Stimulated activated CD4-positive, alpha-beta T cell treated with anti-CD3 and anti-CD28 coated beads, Interleukin-1b, Interleukin-23, amount 100 ng/mL, for 48 hours (primary cell): ENCODE measurements around the gene MYH11.
"Not testable (repeated sequence)": the region's sequence is repeated elsewhere in the genome, so short reads cannot be mapped to it uniquely, and the experiment has no call there.

Source experiments
- DNase-seq: peaks from one replicate; pipeline ENCODE4 v3.0.0-alpha.2; 2020

MYH11 gene

DNA sequence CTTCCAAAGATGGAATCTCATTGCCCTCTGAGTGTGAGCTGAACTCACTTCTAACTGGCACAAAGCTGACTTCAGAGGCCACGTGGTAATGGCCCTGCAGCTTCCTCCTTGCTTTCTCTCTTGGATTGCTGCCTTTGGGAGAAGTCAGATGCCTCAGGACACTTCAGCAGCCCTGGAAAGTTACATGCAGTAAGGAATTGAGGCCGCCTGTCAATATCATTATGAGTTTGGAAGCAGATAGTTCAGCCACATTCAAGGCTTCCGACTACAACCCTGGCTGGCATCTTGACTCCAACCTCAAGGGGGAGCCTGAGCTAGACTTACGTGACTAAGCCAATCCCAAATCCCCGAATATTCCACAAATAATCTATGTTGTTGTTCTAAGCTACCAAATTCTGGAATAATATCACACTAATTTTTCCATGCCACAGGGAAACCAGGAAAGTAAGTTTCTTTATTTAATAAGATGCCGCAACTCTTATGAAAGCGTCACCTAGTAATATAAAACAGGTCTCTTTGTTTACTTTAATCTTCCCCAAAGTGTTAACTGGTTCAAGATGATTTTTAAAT lies 18.0 kb upstream of the MYH11 start:
- DNase-seq: no peak

- no peak for DNase-seq
Observed at GRCh38 chr16:15873737-15874136, 16.9 kb upstream of the MYH11 start.

- DNase-seq: no peak
Observed at GRCh38 chr16:15873301-15873700, 16.5 kb upstream of the MYH11 start.

GRCh38 chr16:15870011-15870410 lies 13.2 kb upstream of the MYH11 start:
- no peak for DNase-seq

- DNase-seq: no peak
Observed at GRCh38 chr16:15866451-15866850, 9.6 kb upstream of the MYH11 start.

GRCh38 chr16:15865742-15866141 lies 8.9 kb upstream of the MYH11 start:
- no peak for DNase-seq

DNA sequence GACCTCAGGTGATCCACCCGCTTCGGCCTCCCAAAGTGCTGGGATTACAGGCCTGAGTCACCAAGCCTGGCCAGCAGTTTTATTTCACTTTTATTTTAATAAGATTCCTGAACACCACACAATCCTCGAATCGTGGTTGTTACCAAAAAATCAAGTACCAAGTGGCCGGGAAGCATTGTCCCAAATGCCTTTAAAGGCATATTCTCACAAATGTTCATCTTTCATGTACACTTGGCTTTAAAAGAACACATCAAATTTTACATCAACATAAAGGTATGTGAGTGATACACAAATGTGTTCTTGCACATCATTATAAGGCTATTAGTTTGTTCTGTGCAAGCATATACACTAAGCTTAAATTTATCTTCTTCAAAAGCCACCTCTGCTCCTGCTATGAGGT lies 8.1 kb upstream of the MYH11 start:
- DNase-seq: no peak

- no peak for DNase-seq
Observed at GRCh38 chr16:15861996-15862395, 5.2 kb upstream of the MYH11 start.

DNA sequence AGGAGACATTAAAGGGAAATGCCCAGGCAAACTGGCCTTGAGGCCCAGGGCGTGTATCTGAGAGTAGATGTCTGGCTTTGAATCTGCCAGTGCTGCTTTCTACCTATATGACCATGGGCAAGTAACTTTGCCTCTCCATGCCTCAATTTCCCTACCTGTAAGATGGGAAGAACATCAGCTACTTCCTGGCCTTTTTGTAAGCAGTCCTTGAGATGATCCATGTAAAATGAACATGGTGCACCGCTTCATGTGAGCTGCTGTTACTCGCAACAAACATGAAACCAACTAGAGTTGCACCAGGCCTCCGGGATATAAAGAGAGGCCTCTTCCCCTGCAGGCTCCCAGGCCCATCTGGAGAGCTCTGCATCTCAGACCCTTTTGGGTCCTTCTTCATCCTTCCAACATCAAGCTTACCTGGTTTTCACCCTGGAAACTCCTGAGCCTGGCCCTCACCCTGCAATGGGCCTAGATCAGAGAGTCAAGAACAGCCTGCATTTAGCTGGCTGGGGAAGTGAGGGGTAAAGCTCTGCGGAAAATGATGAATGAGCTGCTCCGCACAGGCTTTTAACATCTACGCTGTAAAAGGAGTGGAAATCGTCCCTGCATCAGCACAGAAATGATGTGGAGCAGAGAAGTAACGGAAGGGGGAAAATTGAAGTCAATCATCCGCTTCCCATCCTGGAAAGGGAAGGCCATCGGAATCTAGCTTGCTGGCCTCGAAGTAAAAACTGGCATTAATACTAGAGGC lies 2.3 kb upstream of the MYH11 start:
- DNase-seq: no peak

- no peak for DNase-seq
Observed at GRCh38 chr16:15857724-15858560, 1.1 kb upstream of the MYH11 start.

- DNase-seq: no peak
Observed at GRCh38 chr16:15856182-15856581, 646 bp downstream of the MYH11 start.

DNA sequence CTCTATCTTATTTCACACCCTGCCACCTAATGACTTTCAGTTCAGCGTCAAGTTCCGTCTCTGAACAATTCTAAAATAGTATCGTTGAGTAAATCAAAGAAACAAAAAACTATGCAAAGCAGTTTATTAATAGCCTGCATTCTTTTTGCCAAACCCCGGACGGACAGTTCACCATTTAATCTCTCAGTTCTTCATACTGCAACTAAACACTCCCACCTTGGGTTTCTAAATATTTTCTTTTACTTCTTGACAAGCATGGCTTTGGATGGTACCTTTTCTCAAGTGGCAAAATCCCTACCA lies 1.2 kb downstream of the MYH11 start:
- DNase-seq: no peak

DNA sequence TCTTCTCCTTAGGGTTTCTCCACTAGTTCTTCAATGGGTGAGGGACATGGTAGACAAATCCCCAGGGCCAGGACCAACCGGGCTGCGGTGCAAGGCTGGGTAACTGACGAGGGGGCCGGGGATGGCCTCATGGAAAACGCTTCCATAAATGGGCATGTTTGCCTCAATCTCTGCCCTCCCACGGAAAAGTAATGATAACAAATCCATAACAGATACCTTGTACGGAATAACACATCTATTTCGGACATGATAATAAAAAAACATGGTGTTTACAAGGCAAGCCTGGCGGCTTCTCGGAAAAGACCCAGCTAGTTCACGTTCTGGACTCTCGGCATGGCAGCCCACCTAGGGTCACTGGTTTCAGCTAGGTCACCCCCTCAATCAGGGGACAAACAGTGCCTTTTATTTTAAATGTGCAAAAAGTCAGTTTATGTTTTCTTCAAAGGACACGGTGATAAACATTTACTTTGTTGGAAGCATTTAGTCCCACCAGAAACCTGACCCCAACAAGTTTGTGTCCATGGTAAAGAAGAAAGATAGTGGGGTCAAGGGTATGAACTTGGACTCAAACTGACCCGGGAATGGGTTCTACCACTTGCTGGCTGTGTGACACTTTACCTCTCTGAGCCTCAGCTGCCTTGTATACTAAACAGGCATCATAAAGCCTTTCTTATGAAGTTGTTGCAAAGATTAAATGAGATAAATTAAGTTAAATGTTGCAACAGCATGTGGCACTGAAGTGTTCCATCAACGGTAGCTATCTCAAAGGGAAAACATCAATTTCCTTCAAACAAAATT lies 1.7 kb downstream of the MYH11 start:
- no peak for DNase-seq

- DNase-seq: no peak
Observed at GRCh38 chr16:15854061-15854460, 2.8 kb downstream of the MYH11 start.

GRCh38 chr16:15853021-15853420 lies 3.8 kb downstream of the MYH11 start:
- DNase-seq: no peak

DNA sequence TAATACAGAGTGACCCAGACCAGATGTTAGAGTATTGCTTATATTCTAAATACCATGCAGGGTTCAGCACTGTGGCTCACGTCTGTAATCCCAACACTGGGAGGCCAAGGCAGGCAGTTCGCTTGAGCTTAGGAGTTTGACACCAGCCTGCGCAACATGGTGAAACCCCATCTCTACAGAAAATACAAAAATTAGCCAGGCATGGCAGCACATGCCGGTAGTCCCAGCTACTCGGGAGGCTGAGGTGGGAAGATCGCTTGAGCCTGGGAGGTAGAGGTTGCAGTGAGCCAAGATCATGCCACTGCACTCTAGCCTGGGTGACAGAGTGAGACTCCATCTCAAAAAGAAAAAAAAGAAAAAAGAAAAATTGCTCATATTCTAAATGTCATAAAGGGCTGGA lies 6.3 kb downstream of the MYH11 start:
- DNase-seq: not testable (repeated sequence)

DNA sequence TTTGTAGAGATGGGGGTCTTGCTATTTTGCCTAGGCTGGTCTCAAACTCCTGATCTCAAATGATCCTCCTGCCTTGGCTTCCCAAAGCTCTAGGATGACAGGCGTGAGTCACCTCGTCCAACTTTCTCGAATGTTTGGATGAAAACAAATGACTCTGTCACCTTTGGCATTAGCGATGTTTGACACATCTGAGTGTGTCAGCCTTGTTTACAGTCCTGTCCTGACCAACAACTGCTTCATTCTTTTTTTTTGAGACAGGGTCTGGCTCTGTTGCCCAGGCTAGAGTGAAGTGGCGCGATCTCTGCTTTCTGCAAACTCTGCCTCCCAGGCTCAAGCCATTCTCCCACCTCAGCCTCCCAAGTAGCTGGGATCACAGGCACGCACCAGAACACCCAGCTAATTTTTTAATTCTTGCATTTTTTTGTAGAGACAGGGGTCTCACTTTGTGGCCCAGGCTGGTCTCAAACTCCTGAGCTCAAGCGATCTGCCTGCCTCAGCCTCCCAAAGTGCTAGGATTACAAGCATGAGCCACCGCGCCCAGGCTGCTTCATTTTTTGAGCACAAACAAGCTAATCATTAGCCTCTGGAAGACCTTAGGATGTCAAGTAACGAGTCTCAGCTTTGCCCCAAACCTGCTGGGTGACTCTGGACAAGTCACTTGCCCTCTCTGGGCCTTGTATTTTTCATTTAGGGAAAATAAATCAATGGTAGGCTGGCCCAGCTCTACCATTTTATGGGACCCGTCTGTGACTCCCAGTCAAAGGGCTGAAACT lies 7.4 kb downstream of the MYH11 start:
- DNase-seq: no peak

DNA sequence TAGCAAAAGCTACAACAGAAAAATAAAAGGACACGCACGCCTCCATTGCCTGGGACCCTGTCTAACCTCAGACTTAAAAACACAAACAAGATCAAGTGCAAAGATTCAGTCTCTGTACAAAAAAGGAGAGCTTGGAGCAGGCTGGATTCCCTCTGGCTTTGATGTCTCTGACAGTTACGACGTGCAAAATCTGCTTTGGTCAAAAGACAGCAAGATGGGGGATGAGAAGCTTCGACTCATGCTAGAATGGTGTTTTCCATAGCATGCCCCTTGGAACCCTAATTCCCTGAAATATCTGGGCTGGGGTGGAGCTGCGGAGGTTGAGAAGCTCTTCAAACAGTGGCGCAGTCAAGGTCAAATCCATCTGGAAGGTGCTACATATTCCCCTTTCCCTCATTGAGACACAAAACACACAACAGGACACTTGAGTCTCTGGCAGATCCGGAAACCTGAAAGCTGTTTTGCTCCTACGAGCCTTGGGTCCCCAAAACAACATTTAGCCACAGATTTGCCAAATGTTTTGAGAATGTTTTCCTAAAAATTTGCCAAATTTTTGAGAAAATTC lies 9.1 kb downstream of the MYH11 start:
- no peak for DNase-seq

DNA sequence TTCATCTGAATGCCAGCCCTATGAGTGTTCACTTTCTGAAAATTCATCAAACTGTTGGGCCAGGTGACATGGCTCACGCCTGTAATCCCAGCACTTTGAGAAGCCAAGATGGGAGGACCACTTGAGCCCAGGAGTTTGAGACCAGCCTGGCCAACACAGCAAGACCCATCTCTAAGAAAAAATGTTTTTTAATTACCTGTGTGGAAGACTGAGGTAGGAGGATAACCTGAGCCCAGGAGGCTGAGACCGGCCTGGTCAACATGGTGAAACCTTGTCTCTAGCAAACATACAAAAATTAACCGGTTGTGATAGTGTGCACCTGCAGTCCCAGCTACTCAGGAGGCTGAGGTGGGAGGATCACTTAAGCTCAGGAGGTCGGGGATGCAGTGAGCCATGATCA lies 10.3 kb downstream of the MYH11 start:
- DNase-seq: no peak

DNA sequence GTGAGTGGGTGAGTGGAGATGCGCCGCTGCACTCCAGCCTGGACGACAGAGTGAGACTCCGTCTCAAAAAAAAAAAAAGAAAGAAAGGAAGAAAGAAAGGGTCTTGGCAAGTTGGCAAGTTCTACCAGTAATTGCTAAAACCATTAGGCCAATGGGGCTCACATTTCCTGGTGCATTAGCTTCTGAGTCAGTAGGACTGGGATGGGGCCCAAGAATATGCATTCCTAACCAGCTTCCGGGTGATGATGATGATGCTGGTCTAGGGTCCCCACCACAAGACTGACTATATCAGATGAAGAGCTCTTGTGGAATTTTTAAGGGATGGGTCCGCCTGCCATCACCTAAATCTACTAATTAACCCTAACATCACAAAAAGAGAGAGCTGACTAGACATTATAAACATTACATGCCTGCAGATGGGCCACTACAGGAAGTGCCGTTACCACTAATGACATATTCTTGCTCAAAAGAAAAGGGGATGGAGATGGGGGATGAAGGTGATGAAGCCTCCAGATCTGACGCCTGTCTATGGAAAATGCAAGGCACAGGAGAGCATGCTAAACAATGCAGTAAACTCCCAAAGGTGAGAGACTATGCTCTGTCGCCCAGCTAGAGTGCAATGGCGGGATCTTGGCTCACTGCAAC lies 13.1 kb downstream of the MYH11 start:
- no peak for DNase-seq

- DNase-seq: not testable (repeated sequence)
Observed at GRCh38 chr16:15839204-15839603, 17.6 kb downstream of the MYH11 start.

DNA sequence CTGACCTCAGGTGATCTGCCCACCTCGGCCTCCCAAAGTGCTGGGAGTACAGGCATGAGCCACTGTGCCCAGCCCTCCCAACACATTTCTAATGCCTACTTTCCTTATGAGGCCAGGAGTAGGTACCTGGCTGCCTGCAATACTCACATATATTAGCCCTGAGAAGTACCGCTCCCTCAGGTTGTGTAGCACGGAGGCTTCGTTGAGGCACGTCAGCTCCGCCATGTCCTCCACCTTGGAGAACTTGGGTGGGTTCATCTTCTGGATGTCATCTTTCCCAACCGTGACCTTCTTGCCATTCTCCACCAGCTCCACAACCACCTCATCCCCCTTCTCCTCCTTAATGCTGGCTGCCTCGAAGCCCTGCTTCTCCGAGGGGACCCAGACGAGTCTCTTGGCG lies 19.1 kb downstream of the MYH11 start:
- DNase-seq: no peak
